ENCODE measurements around the gene GRIA1. TPM values are rescaled to one million over a fixed set of nuclear protein-coding genes. Genes with fewer than 3 reads are reported as not detected.

GRIA1 gene
- polyA plus RNA-seq, 4 donors: 0.03 to 0.04 TPM; not detected in 2

DNA sequence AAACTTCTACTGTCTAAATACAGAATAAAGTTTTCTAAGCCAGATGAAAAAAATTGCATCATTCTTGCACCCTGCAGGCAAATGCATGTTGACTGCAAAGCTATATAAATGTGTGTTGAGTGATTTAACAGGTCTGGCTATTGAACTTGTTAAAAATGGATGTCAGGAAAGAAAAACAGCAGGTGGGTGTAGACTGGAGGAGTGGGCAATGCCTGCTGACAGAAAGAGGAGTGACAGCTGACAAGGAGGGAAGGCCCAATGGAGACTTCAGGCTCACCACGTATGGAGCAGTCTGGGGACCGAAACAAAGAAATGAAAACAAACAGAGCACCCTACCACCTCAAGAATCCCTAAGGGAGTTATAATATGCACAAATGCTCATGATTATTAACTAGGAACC lies 127.8 kb downstream of the GRIA1 start:
- H3K27me3 ChIP-seq (ENCODE audit: control insufficient read depth in 3 of 3, insufficient read depth in 3 of 3, low read length in 3 of 3): no peaks in the 10 kb centered on the region
- H3K36me3 ChIP-seq (ENCODE audit: control insufficient read depth in 3 of 3, insufficient read depth in 2 of 3, low read depth in 1 of 3, low read length in 3 of 3): no peaks in the 10 kb centered on the region
- H3K27ac ChIP-seq (ENCODE audit: low read depth in 1 of 3, low read length in 2 of 3): no peak overlapping the region
- H3K4me1 ChIP-seq (ENCODE audit: control insufficient read depth in 3 of 3, insufficient read depth in 2 of 3, low read depth in 1 of 3, low read length in 2 of 3): no peaks in the 10 kb centered on the region
- DNase-seq (no peak), FAIRE-seq (no peak)
- 69 to 85% (median 74%) methylated on average over 2 of the region's 2 CpGs for WGBS, 3 donors
- H3K9me3 ChIP-seq (ENCODE audit: control insufficient read depth in 2 of 2, insufficient read depth in 1 of 2, low read depth in 1 of 2, low read length in 1 of 2): no peaks in the 10 kb centered on the region
- H3K4me3 ChIP-seq (ENCODE audit: low read depth in 1 of 3, low read length in 3 of 3): no peak overlapping the region

DNA sequence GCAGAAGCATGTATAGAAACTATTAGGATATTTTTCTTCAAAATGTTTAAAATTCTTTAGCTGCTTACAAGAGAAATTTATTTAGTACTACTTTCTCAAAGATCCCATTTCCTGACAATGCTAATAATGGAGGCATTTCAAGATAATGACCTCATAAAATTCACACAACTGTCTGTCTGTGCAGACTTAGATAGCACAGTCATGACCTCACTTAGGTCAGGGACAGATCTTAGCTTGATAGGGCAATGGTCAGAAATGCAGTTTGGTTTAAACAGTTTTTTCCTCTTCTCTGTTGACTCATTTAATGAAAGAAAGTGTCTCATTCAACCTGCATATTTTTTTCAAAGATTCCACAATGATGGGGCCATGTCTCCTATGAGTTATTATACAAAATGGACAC lies 128.4 kb downstream of the GRIA1 start:
- no peak overlapping the region for H3K27ac ChIP-seq (ENCODE audit: low read depth in 1 of 3, low read length in 2 of 3)
- H3K4me3 ChIP-seq (ENCODE audit: low read depth in 1 of 3, low read length in 3 of 3): no peak overlapping the region
- H3K4me1 ChIP-seq (ENCODE audit: control insufficient read depth in 3 of 3, insufficient read depth in 2 of 3, low read depth in 1 of 3, low read length in 2 of 3): no peaks in the 10 kb centered on the region
- H3K9me3 ChIP-seq (ENCODE audit: control insufficient read depth in 2 of 2, insufficient read depth in 1 of 2, low read depth in 1 of 2, low read length in 1 of 2): no peaks in the 10 kb centered on the region
- no peak for FAIRE-seq
- no peak for DNase-seq
- no peaks in the 10 kb centered on the region for H3K36me3 ChIP-seq (ENCODE audit: control insufficient read depth in 3 of 3, insufficient read depth in 2 of 3, low read depth in 1 of 3, low read length in 3 of 3)
- H3K27me3 ChIP-seq (ENCODE audit: control insufficient read depth in 3 of 3, insufficient read depth in 3 of 3, low read length in 3 of 3): no peaks in the 10 kb centered on the region

DNA sequence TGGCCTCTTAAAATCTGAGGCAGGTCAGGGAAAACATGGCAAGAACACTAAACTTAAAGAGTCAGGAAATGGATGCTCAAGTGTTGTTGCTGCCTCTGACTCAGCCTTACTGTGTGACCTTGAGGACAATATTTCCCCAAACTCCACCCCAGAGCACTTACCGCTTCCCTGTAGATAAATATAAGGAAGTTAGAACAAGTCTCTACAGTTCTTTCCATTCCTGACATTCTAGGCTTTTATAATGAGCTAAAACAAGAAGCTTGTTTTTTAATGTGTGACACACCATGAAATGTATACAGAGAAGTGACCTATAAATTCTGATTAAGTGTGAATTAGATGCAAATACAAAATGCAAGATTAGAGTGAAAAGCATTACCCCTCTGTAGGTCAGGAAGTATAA lies 129.3 kb downstream of the GRIA1 start:
- Histone ChIP-seq H3K36me3 (ENCODE audit: control insufficient read depth in 3 of 3, insufficient read depth in 2 of 3, low read depth in 1 of 3, low read length in 3 of 3) (no peaks in the 10 kb centered on the region), H3K4me1 (ENCODE audit: control insufficient read depth in 3 of 3, insufficient read depth in 2 of 3, low read depth in 1 of 3, low read length in 2 of 3) (no peaks in the 10 kb centered on the region), H3K9me3 (ENCODE audit: control insufficient read depth in 2 of 2, insufficient read depth in 1 of 2, low read depth in 1 of 2, low read length in 1 of 2) (no peaks in the 10 kb centered on the region), H3K27me3 (ENCODE audit: control insufficient read depth in 3 of 3, insufficient read depth in 3 of 3, low read length in 3 of 3) (no peaks in the 10 kb centered on the region), H3K27ac (ENCODE audit: low read depth in 1 of 3, low read length in 2 of 3) (no peak overlapping the region), H3K4me3 (ENCODE audit: low read depth in 1 of 3, low read length in 3 of 3) (no peak overlapping the region)
- DNase-seq (no peak), FAIRE-seq (no peak)
- 39 to 43% (median 40%) methylated on average over 1 of the region's 1 CpG for WGBS, 3 donors

- Histone ChIP-seq H3K27me3 (ENCODE audit: control insufficient read depth in 3 of 3, insufficient read depth in 3 of 3, low read length in 3 of 3) (no peaks in the 10 kb centered on the region), H3K9me3 (ENCODE audit: control insufficient read depth in 2 of 2, insufficient read depth in 1 of 2, low read depth in 1 of 2, low read length in 1 of 2) (no peaks in the 10 kb centered on the region), H3K4me1 (ENCODE audit: control insufficient read depth in 3 of 3, insufficient read depth in 2 of 3, low read depth in 1 of 3, low read length in 2 of 3) (no peaks in the 10 kb centered on the region), H3K4me3 (ENCODE audit: low read depth in 1 of 3, low read length in 3 of 3) (no peak overlapping the region), H3K36me3 (ENCODE audit: control insufficient read depth in 3 of 3, insufficient read depth in 2 of 3, low read depth in 1 of 3, low read length in 3 of 3) (no peaks in the 10 kb centered on the region), H3K27ac (ENCODE audit: low read depth in 1 of 3, low read length in 2 of 3) (no peak overlapping the region)
- FAIRE-seq (no peak), DNase-seq (no peak)
- 65 to 91% (median 87%) methylated on average over 3 of the region's 3 CpGs for WGBS, 3 donors
Observed at GRCh38 chr5:153623124-153623523, 132.7 kb downstream of the GRIA1 start.

DNA sequence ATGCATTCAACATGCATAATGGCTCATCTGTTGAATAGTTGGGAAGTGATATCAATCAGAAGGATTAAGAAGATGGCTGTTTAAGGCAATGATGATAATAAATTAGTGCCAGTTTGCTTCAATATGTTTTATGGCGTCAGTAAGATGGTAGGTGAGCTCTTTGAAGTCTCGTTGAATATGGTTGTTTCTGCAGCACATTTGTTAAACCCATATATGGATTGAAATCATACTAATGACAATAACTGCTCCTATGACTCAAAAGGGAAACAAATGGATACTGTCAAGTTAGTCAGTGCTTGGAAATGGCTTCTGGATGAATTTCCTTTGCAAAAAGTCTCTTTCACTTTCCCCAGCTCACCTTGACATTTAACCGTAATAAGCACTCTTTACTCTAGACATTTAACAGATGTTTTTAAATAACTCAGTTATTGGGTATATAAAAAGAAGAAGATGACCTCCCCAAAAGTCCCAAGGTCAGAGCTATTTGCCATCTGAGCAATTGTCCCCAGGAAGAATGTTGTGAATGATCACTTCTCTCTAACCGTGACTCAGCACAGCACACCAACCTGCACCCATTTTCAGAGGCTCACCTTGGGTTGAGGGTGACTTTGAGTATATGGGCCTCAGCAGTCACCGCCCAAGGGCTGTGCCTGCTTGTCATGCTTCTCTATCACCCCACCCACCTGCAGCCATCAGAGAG lies 133.4 kb downstream of the GRIA1 start:
- Histone ChIP-seq H3K27ac (ENCODE audit: low read depth in 1 of 3, low read length in 2 of 3) (no peak overlapping the region), H3K9me3 (ENCODE audit: control insufficient read depth in 2 of 2, insufficient read depth in 1 of 2, low read depth in 1 of 2, low read length in 1 of 2) (no peaks in the 10 kb centered on the region), H3K27me3 (ENCODE audit: control insufficient read depth in 3 of 3, insufficient read depth in 3 of 3, low read length in 3 of 3) (no peaks in the 10 kb centered on the region), H3K4me1 (ENCODE audit: control insufficient read depth in 3 of 3, insufficient read depth in 2 of 3, low read depth in 1 of 3, low read length in 2 of 3) (no peaks in the 10 kb centered on the region), H3K4me3 (ENCODE audit: low read depth in 1 of 3, low read length in 3 of 3) (no peak overlapping the region), H3K36me3 (ENCODE audit: control insufficient read depth in 3 of 3, insufficient read depth in 2 of 3, low read depth in 1 of 3, low read length in 3 of 3) (no peaks in the 10 kb centered on the region)
- WGBS, 3 donors: 70 to 82% (median 71%) methylated on average over 5 of the region's 5 CpGs
- FAIRE-seq (no peak), DNase-seq (no peak)

DNA sequence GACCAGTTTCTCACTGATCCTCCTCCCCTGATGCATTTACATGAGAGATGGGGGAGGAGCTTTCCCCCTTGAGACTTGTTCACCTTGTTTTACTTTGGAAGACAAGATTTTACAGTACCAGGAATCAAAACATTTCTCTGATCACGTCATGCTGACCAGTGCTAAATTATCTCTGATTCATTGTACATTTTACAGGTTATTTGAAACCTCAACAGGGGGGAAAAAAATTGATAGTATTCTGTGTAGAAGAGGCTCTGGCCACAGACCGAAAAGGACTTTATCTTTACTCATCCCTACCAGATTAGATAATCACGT lies 133.9 kb downstream of the GRIA1 start:
- H3K9me3 ChIP-seq (ENCODE audit: control insufficient read depth in 2 of 2, insufficient read depth in 1 of 2, low read depth in 1 of 2, low read length in 1 of 2): no peaks in the 10 kb centered on the region
- WGBS, 3 donors: 43 to 67% (median 48%) methylated on average over 3 of the region's 3 CpGs
- H3K4me3 ChIP-seq (ENCODE audit: low read depth in 1 of 3, low read length in 3 of 3): no peak overlapping the region
- DNase-seq: no peak
- no peak for FAIRE-seq
- no peaks in the 10 kb centered on the region for H3K27me3 ChIP-seq (ENCODE audit: control insufficient read depth in 3 of 3, insufficient read depth in 3 of 3, low read length in 3 of 3)
- H3K27ac ChIP-seq (ENCODE audit: low read depth in 1 of 3, low read length in 2 of 3): no peak overlapping the region
- H3K4me1 ChIP-seq (ENCODE audit: control insufficient read depth in 3 of 3, insufficient read depth in 2 of 3, low read depth in 1 of 3, low read length in 2 of 3): no peaks in the 10 kb centered on the region
- H3K36me3 ChIP-seq (ENCODE audit: control insufficient read depth in 3 of 3, insufficient read depth in 2 of 3, low read depth in 1 of 3, low read length in 3 of 3): no peaks in the 10 kb centered on the region

- H3K4me3 ChIP-seq (ENCODE audit: low read depth in 1 of 3, low read length in 3 of 3): no peak overlapping the region
- DNase-seq: no peak
- no peaks in the 10 kb centered on the region for H3K4me1 ChIP-seq (ENCODE audit: control insufficient read depth in 3 of 3, insufficient read depth in 2 of 3, low read depth in 1 of 3, low read length in 2 of 3)
- 66 to 76% (median 68%) methylated on average over 7 of the region's 7 CpGs for WGBS, 3 donors
- no peaks in the 10 kb centered on the region for H3K36me3 ChIP-seq (ENCODE audit: control insufficient read depth in 3 of 3, insufficient read depth in 2 of 3, low read depth in 1 of 3, low read length in 3 of 3)
- H3K27me3 ChIP-seq (ENCODE audit: control insufficient read depth in 3 of 3, insufficient read depth in 3 of 3, low read length in 3 of 3): no peaks in the 10 kb centered on the region
- FAIRE-seq: no peak
- no peak overlapping the region for H3K27ac ChIP-seq (ENCODE audit: low read depth in 1 of 3, low read length in 2 of 3)
- H3K9me3 ChIP-seq (ENCODE audit: control insufficient read depth in 2 of 2, insufficient read depth in 1 of 2, low read depth in 1 of 2, low read length in 1 of 2): no peaks in the 10 kb centered on the region
Observed at GRCh38 chr5:153625826-153626354, 135.4 kb downstream of the GRIA1 start.

- Histone ChIP-seq H3K4me1 (ENCODE audit: control insufficient read depth in 3 of 3, insufficient read depth in 2 of 3, low read depth in 1 of 3, low read length in 2 of 3) (no peaks in the 10 kb centered on the region), H3K36me3 (ENCODE audit: control insufficient read depth in 3 of 3, insufficient read depth in 2 of 3, low read depth in 1 of 3, low read length in 3 of 3) (no peaks in the 10 kb centered on the region), H3K27me3 (ENCODE audit: control insufficient read depth in 3 of 3, insufficient read depth in 3 of 3, low read length in 3 of 3) (no peaks in the 10 kb centered on the region), H3K4me3 (ENCODE audit: low read depth in 1 of 3, low read length in 3 of 3) (no peak overlapping the region), H3K9me3 (ENCODE audit: control insufficient read depth in 2 of 2, insufficient read depth in 1 of 2, low read depth in 1 of 2, low read length in 1 of 2) (no peaks in the 10 kb centered on the region), H3K27ac (ENCODE audit: low read depth in 1 of 3, low read length in 2 of 3) (no peak overlapping the region)
- WGBS, 3 donors: 49 to 68% (median 58%) methylated on average over 2 of the region's 2 CpGs
- no peak for FAIRE-seq
- no peak for DNase-seq
Observed at GRCh38 chr5:153626836-153627235, 136.4 kb downstream of the GRIA1 start.

Measured in small intestine (tissue), 7 donors.